IMR-90 (cell line): ENCODE results near the gene ZNF219. TPM values are rescaled to one million over a fixed set of nuclear protein-coding genes. Genes with fewer than 3 reads are reported as not detected.

ENCODE experiments used
- ATAC-seq: fragments of 200-7000 bp; cut with Tn5 transposase; 2 replicates; pipeline ENCODE4 v1.9.1; 2020; ENCODE audit warnings: low read depth, mild to moderate bottlenecking, moderate library complexity
- BruUV-seq: library from RNA; stranded (reverse); fragments of 400-500 nt; replicated peaks from 2 replicates; lab custom pipeline; 2021; lab: Mats Ljungman, UMichigan
- CTCF ChIA-PET: fragments of 300-600 bp; formaldehyde crosslinking; extraction: SDS; loops from one replicate; lab custom pipeline; 2021; ENCODE audit warnings: antibody characterized with exemption; lab: Yijun Ruan, JAX
- POLR2A ChIA-PET: fragments of 300-600 bp; sonication (Branson Sonifier 250); formaldehyde crosslinking; loops from one replicate; lab custom pipeline; 2022; ENCODE audit warnings: antibody characterized with exemption; ENCODE audit not compliant: unreplicated experiment; lab: Charles Lee
- DNase-seq: peaks from one replicate; pipeline ENCODE4 v3.0.0; 2013
- H2AFZ ChIP-seq: replicated peaks from 2 replicates; pipeline ENCODE3; 2013; ENCODE audit warnings: low read length, mild to moderate bottlenecking; ENCODE audit not compliant: poor library complexity
- H2AK5ac ChIP-seq: 2 replicates; pipeline ENCODE4 v1.6.1; 2013; ENCODE audit warnings: low read depth, low read length, inconsistent platforms
- H2AK9ac ChIP-seq: replicated peaks from 2 replicates; pipeline ENCODE3; 2013; ENCODE audit warnings: mild to moderate bottlenecking, low read depth, low read length, moderate library complexity; ENCODE audit not compliant: poor library complexity
- H2BK120ac ChIP-seq: 2 replicates; pipeline ENCODE4 v1.6.1; 2013; ENCODE audit warnings: low read depth, low read length, inconsistent platforms
- H2BK15ac ChIP-seq: 3 replicates; pipeline ENCODE4 v1.6.1; 2013; ENCODE audit warnings: low read depth, low read length, inconsistent platforms
- H2BK20ac ChIP-seq: 2 replicates; pipeline ENCODE4 v1.6.1; 2013; ENCODE audit warnings: low read depth, mild to moderate bottlenecking, inconsistent platforms, low read length, moderate library complexity
- H2BK5ac ChIP-seq: 2 replicates; pipeline ENCODE4 v1.6.1; 2013; ENCODE audit warnings: mild to moderate bottlenecking, low read depth, low read length, inconsistent platforms; ENCODE audit not compliant: poor library complexity, severe bottlenecking
- H3K14ac ChIP-seq: replicated peaks from 2 replicates; pipeline ENCODE4 v1.6.1; 2013; ENCODE audit warnings: low read depth, low read length, inconsistent platforms
- H3K18ac ChIP-seq: 2 replicates; pipeline ENCODE4 v1.6.1; 2013; ENCODE audit warnings: low read depth, low read length, control low read depth
- H3K23ac ChIP-seq: 2 replicates; pipeline ENCODE4 v1.6.1; 2013; ENCODE audit warnings: low read depth, low read length, inconsistent platforms
- H3K27ac ChIP-seq: 2 replicates; pipeline ENCODE4 v1.5.1; 2013; ENCODE audit warnings: mild to moderate bottlenecking, control low read depth, low read length; ENCODE audit not compliant: insufficient read depth
- H3K27me3 ChIP-seq: 2 replicates; pipeline ENCODE4 v1.6.1; 2013; ENCODE audit warnings: low read length; ENCODE audit not compliant: control insufficient read depth, insufficient read depth
- H3K36me3 ChIP-seq: 2 replicates; pipeline ENCODE4 v1.6.1; 2013; ENCODE audit warnings: low read length, mixed read lengths; ENCODE audit not compliant: control insufficient read depth, insufficient read depth
- H3K4ac ChIP-seq: 2 replicates; pipeline ENCODE4 v1.6.1; 2013; ENCODE audit warnings: low read depth, low read length, inconsistent platforms
- H3K4me1 ChIP-seq: 2 replicates; pipeline ENCODE4 v1.6.1; 2013; ENCODE audit warnings: low read length, mixed read lengths; ENCODE audit not compliant: control insufficient read depth, insufficient read depth
- H3K4me2 ChIP-seq: 2 replicates; pipeline ENCODE4 v1.6.1; 2013; ENCODE audit warnings: low read depth, mild to moderate bottlenecking, control low read depth, low read length, moderate library complexity
- H3K4me3 ChIP-seq: 2 replicates; pipeline ENCODE4 v1.5.1; 2013; ENCODE audit warnings: low read depth, mild to moderate bottlenecking, control low read depth, low read length, moderate library complexity; ENCODE audit not compliant: insufficient read depth
- H3K56ac ChIP-seq: 2 replicates; pipeline ENCODE4 v1.6.1; 2013; ENCODE audit warnings: low read length, inconsistent platforms; ENCODE audit not compliant: insufficient read depth; ENCODE audit errors: extremely low read depth
- H3K79me1 ChIP-seq, 2 experiments: 2 replicates each; pipeline ENCODE4 v1.6.1; 2013; ENCODE audit warnings: low read length in 2 of 2, inconsistent platforms in 1 of 2, low read depth in 1 of 2
- H3K9ac ChIP-seq: 2 replicates; pipeline ENCODE4 v1.6.1; 2013; ENCODE audit warnings: low read depth, low read length, control low read depth
- H3K9me1 ChIP-seq: 2 replicates; pipeline ENCODE4 v1.6.1; 2013; ENCODE audit warnings: low read length, inconsistent platforms; ENCODE audit not compliant: insufficient read depth
- H3K9me3 ChIP-seq: 2 replicates; pipeline ENCODE4 v1.6.1; 2013; ENCODE audit warnings: low read length; ENCODE audit not compliant: control insufficient read depth, insufficient read depth
- H4K20me1 ChIP-seq: 2 replicates; pipeline ENCODE4 v1.6.1; 2013; ENCODE audit warnings: low read length, inconsistent platforms; ENCODE audit not compliant: insufficient read depth
- H4K5ac ChIP-seq: 2 replicates; pipeline ENCODE4 v1.6.1; 2013; ENCODE audit warnings: mild to moderate bottlenecking, low read depth, low read length, control low read depth
- H4K8ac ChIP-seq, 2 experiments: 2 replicates each; pipeline ENCODE4 v1.6.1; 2013; ENCODE audit warnings: low read depth in 2 of 2, low read length in 2 of 2, control low read depth in 1 of 2, inconsistent platforms in 1 of 2
- H4K91ac ChIP-seq: 2 replicates; pipeline ENCODE4 v1.6.1; 2013; ENCODE audit warnings: low read depth, low read length, inconsistent platforms; ENCODE audit not compliant: insufficient read depth
- BHLHE40 ChIP-seq: fragments of 150-350 bp; IDR thresholded peaks from 2 replicates; pipeline ENCODE4 v1.6.1; 2016; ENCODE audit warnings: mild to moderate bottlenecking, low read depth, low read length
- CEBPB ChIP-seq: IDR thresholded peaks from 2 replicates; pipeline ENCODE4 v1.6.1; 2012; ENCODE audit warnings: low read depth, low read length, improper control_type of control experiment
- FOS ChIP-seq: fragments of 150-350 bp; IDR thresholded peaks from 2 replicates; pipeline ENCODE4 v1.6.1; 2016; ENCODE audit warnings: low read depth, low read length
- MXI1 ChIP-seq: IDR thresholded peaks from 2 replicates; pipeline ENCODE4 v1.6.1; 2012; ENCODE audit warnings: low read depth, mild to moderate bottlenecking, low read length, moderate library complexity, borderline replicate concordance
- POLR2A ChIP-seq: IDR thresholded peaks from 2 replicates; pipeline ENCODE4 v1.6.1; 2012; ENCODE audit warnings: mild to moderate bottlenecking, low read depth, low read length
- RAD21 ChIP-seq: IDR thresholded peaks from 2 replicates; pipeline ENCODE4 v1.6.1; 2012; ENCODE audit warnings: low read length, improper control_type of control experiment
- RCOR1 ChIP-seq: IDR thresholded peaks from 2 replicates; pipeline ENCODE4 v1.6.1; 2012; ENCODE audit warnings: mild to moderate bottlenecking, low read length, improper control_type of control experiment; ENCODE audit not compliant: insufficient replicate concordance
- RFX5 ChIP-seq: IDR thresholded peaks from 2 replicates; pipeline ENCODE4 v1.8.0; 2012; ENCODE audit warnings: low read depth, mild to moderate bottlenecking, low read length, moderate library complexity
- WGBS, 2 experiments: methylation state at CpG; one replicate each; pipeline versions ENCODE4 v1.1.5 to v1.1.7; 2013; ENCODE audit warnings: missing lambda C conversion rate in 2 of 2; ENCODE audit not compliant: insufficient read length in 1 of 2; ENCODE audit errors: extremely low coverage in 2 of 2; 5-methylcytosine and 5-hydroxymethylcytosine counted together
- dilution Hi-C: fragments of 300-500 bp; cut with HindIII; formaldehyde crosslinking; loops from one replicate; pipeline ENCODE4 v1.14.3; 2018; ENCODE audit warnings: low sequenced_read_pairs; ENCODE audit not compliant: unreplicated experiment
- in situ Hi-C: fragments of 300-500 bp; cut with MboI; formaldehyde crosslinking; loops from 3 replicates; pipeline ENCODE4 v1.14.3; 2019; ENCODE audit warnings: low sequenced_read_pairs, inconsistent platforms, mixed read lengths
- intact Hi-C: fragments of 100-400 bp; cut with micrococcal nuclease; formaldehyde crosslinking; loops from 2 replicates; pipeline ENCODE4 v1.10.0; 2022
- microRNA-seq, 2 experiments: library from miRNA; stranded (forward) in 1 of 2; unstranded in 1 of 2; fragments of 10-50 nt in 1 of 2; fragments of <30 nt in 1 of 2; gene quantifications in 1 of 2; microRNA quantifications in 1 of 2; one replicate each; pipeline versions ENCODE3 to v1.1.0; 2013 to 2020; ENCODE audit not compliant: insufficient read depth in 1 of 2, insufficient read length in 1 of 2, unreplicated experiment in 1 of 2
- polyA plus RNA-seq, 3 experiments: library from polyadenylated mRNA; depleted of rRNA; stranded (reverse); fragments of >200 nt; gene quantifications; 2 replicates each; pipeline ENCODE4 v1.2.3, GENCODE V29; 2012; ENCODE audit warnings: low replicate concordance in 1 of 3
- small RNA-seq, 5 experiments: library from RNA; depleted of rRNA; stranded (forward); fragments of <200 nt; gene quantifications; one replicate each; pipeline ENCODE3, GENCODE V24; 2012
- total RNA-seq: library from RNA; depleted of rRNA; stranded (reverse); fragments of >200 nt; gene quantifications from 2 replicates; pipeline ENCODE4 v1.2.3, GENCODE V29; 2012; rRNA removed

The ZNF219 gene
- total and polyA plus RNA-seq, 2 of the 4 experiments (the other 2 are of a cell fraction), result 0.90 to 3.8 TPM

GRCh38 chr14:21040370-21040925 is 58.0 kb downstream of the ZNF219 start:
- ChIA-PET CTCF (interaction anchor here (0.7 to 3.7 kb wide), 10 partner anchors 9 to 349 kb away, joined by 3 to 37 read pairs (median 4); no protein-coding TSS in a partner anchor), POLR2A (no interaction called here)
- Histone ChIP-seq H3K9ac (no peak overlapping the region), H3K4ac (no peak overlapping the region), H3K56ac (no peak overlapping the region), H2BK15ac (no peak overlapping the region), H2AK5ac (no peak overlapping the region), H4K91ac (no peak overlapping the region), H3K18ac (no peak overlapping the region), H4K20me1 (no peaks in the 10 kb centered on the region), H4K8ac (no peak overlapping the region), H3K4me1 (peaks cover 2% of the 10 kb centered on the region; the same call in 1 of the 2 replicates), H3K4me3 (no peak overlapping the region), H3K27me3 (peaks cover 33% of the 10 kb centered on the region), H3K9me3 (no peaks in the 10 kb centered on the region), H3K23ac (no peak overlapping the region), H3K79me1 (no peaks in the 10 kb centered on the region), H3K4me2 (no peak overlapping the region), H3K27ac (no peak overlapping the region), H2AFZ (no peak overlapping the region), H4K5ac (no peak overlapping the region), H3K9me1 (no peaks in the 10 kb centered on the region), H2AK9ac (no peak overlapping the region), H3K14ac (no peak overlapping the region), H2BK20ac (no peak overlapping the region), H3K36me3 (no peaks in the 10 kb centered on the region), H2BK120ac (no peak overlapping the region), H2BK5ac (no peak overlapping the region)
- BruUV-seq, result no TSS peak
- DNase-seq (no peak), ATAC-seq (no peak)
- WGBS, 2 experiments, result 82% methylated on average over 2 of the region's 8 CpGs; no CpG with 5 or more reads in 1 of the 2 experiments
- in situ Hi-C loops (no loop called here), intact Hi-C loops (loop anchor here (1.0 to 2.0 kb wide), 4 partner anchors 26 to 343 kb away; no protein-coding TSS in a partner anchor), dilution Hi-C loops (no loop called here)
- TF ChIP-seq RFX5 (no peak), MXI1 (no peak), CEBPB (no peak), RCOR1 (no peak), POLR2A (no peak), BHLHE40 (no peak), FOS (no peak), RAD21 (no peak)

Small RNA genes lying within 50 kb of the gene (microRNA-seq; reads per million reads assigned to microRNA genes)
- gene RNU6-252P (ENCODE audit: insufficient read depth, insufficient read length), result not detected

Small RNA genes lying within 50 kb of the gene (small RNA-seq; reads per million reads assigned to genes)
- 0 reads per million in 5 experiments for gene RNU6-252P

Other genes with a start within 250 kb of the ZNF219 start
- not detected in 2 replicates for gene RNASE3, start 207.3 kb downstream of the ZNF219 start, total RNA-seq
- not detected in 2 replicates for gene RNASE3, start 207.3 kb downstream of the ZNF219 start, polyA plus RNA-seq (2012; rRNA removed)
- gene RNASE2, start 143.2 kb downstream of the ZNF219 start, total RNA-seq, result not detected in 2 replicates
- not detected in 2 replicates for gene RNASE2, start 143.2 kb downstream of the ZNF219 start, polyA plus RNA-seq (2012; rRNA removed)
- 25.0 and 32.8 TPM in 2 replicates for gene METTL17, start 108.7 kb downstream of the ZNF219 start, total RNA-seq
- 62.0 and 69.7 TPM in 2 replicates for gene METTL17, start 108.7 kb downstream of the ZNF219 start, polyA plus RNA-seq (2012; rRNA removed)
- not detected in 2 replicates for gene SLC39A2, start 99.4 kb downstream of the ZNF219 start, total RNA-seq
- gene SLC39A2, start 99.4 kb downstream of the ZNF219 start, polyA plus RNA-seq (2012; rRNA removed), result not detected in 2 replicates
- 0.36 and 0.56 TPM in 2 replicates for gene NDRG2, start 73.6 kb downstream of the ZNF219 start, total RNA-seq
- 1.2 and 1.5 TPM in 2 replicates for gene NDRG2, start 73.6 kb downstream of the ZNF219 start, polyA plus RNA-seq (2012; rRNA removed)
- gene TPPP2, start 68.4 kb downstream of the ZNF219 start, total RNA-seq, result not detected in 2 replicates
- not detected in 2 replicates for gene TPPP2, start 68.4 kb downstream of the ZNF219 start, polyA plus RNA-seq (2012; rRNA removed)
- not detected in 2 replicates for gene RNASE13, start 63.8 kb downstream of the ZNF219 start, total RNA-seq
- not detected in 2 replicates for gene RNASE13, start 63.8 kb downstream of the ZNF219 start, polyA plus RNA-seq (2012; rRNA removed)
- gene RNASE7, start 56.3 kb downstream of the ZNF219 start, total RNA-seq, result not detected in 2 replicates
- gene RNASE7, start 56.3 kb downstream of the ZNF219 start, polyA plus RNA-seq (2012; rRNA removed), result not detected in 2 replicates
- gene RNASE8, start 40.8 kb downstream of the ZNF219 start, total RNA-seq, result not detected in 2 replicates
- gene RNASE8, start 40.8 kb downstream of the ZNF219 start, polyA plus RNA-seq (2012; rRNA removed), result not detected in 2 replicates
- gene ARHGEF40, start 28.4 kb downstream of the ZNF219 start, total RNA-seq, result 16.1 and 18.1 TPM in 2 replicates
- 58.4 and 62.8 TPM in 2 replicates for gene ARHGEF40, start 28.4 kb downstream of the ZNF219 start, polyA plus RNA-seq (2012; rRNA removed)
- not detected in 2 replicates for gene TMEM253, start 2.4 kb upstream of the ZNF219 start, total RNA-seq
- gene TMEM253, start 2.4 kb upstream of the ZNF219 start, polyA plus RNA-seq (2012; rRNA removed), result 0.07 TPM in 1 of 2 replicates, not detected in the other
- not detected in 2 replicates for gene OR5AU1, start 57.4 kb upstream of the ZNF219 start, total RNA-seq
- not detected in 2 replicates for gene OR5AU1, start 57.4 kb upstream of the ZNF219 start, polyA plus RNA-seq (2012; rRNA removed)
- 308 and 548 TPM in 2 replicates for gene HNRNPC, start 170.8 kb upstream of the ZNF219 start, total RNA-seq
- 366 and 615 TPM in 2 replicates for gene HNRNPC, start 170.8 kb upstream of the ZNF219 start, polyA plus RNA-seq (2012; rRNA removed)
- gene RPGRIP1, start 181.4 kb upstream of the ZNF219 start, total RNA-seq, result not detected in 2 replicates
- gene RPGRIP1, start 181.4 kb upstream of the ZNF219 start, polyA plus RNA-seq (2012; rRNA removed), result not detected in 2 replicates